Immature natural killer cell (primary cell): ENCODE measurements around the gene OR2V2. TPM values are rescaled to one million over a fixed set of nuclear protein-coding genes. Genes with fewer than 3 reads are reported as not detected.
"Not testable (repeated sequence)": the region's sequence is repeated elsewhere in the genome, so short reads cannot be mapped to it uniquely, and the experiment has no call there.

Source experiments
- DNase-seq, 3 donors: peaks; one replicate each; pipeline ENCODE4 v3.0.0; 2022; ENCODE audit warnings: mixed read lengths in 1 of 3
- H3K27ac Mint-ChIP-seq, 6 donors: one replicate each; pipeline ENCODE4 v1.8.0; 2020; ENCODE audit warnings: mixed read lengths in 6 of 6, mild to moderate bottlenecking in 5 of 6, inconsistent platforms in 4 of 6, moderate library complexity in 3 of 6
- H3K27me3 Mint-ChIP-seq, 3 donors: one replicate each; pipeline ENCODE4 v1.8.0; 2020 to 2021; ENCODE audit warnings: low read depth in 3 of 3, mild to moderate bottlenecking in 3 of 3, mixed read lengths in 3 of 3, moderate library complexity in 3 of 3, inconsistent platforms in 1 of 3
- H3K36me3 Mint-ChIP-seq, 3 donors: one replicate each; pipeline ENCODE4 v1.8.0; 2020; ENCODE audit warnings: mixed read lengths in 3 of 3, inconsistent platforms in 2 of 3, mild to moderate bottlenecking in 2 of 3
- H3K4me1 Mint-ChIP-seq, 2 donors: one replicate each; pipeline ENCODE4 v1.8.0; 2020; ENCODE audit warnings: inconsistent platforms in 2 of 2, mild to moderate bottlenecking in 2 of 2, mixed read lengths in 2 of 2, moderate library complexity in 1 of 2
- H3K4me3 Mint-ChIP-seq, 5 donors: one replicate each; pipeline ENCODE4 v1.8.0; 2020; ENCODE audit warnings: mild to moderate bottlenecking in 5 of 5, mixed read lengths in 5 of 5, inconsistent platforms in 3 of 5, moderate library complexity in 3 of 5
- H3K9me3 Mint-ChIP-seq, 6 donors: one replicate each; pipeline ENCODE4 v1.8.0; 2020; ENCODE audit warnings: mild to moderate bottlenecking in 6 of 6, mixed read lengths in 6 of 6, inconsistent platforms in 4 of 6, moderate library complexity in 3 of 6
- polyA plus RNA-seq, 3 donors: library from polyadenylated mRNA; unstranded; fragments of 300-500 nt; fragmentation: Illumina TruSeq; gene quantifications; one replicate each; pipeline ENCODE4 v1.2.3, GENCODE V29; 2021

The OR2V2 gene
- polyA plus RNA-seq, 3 donors from 2014 or later, result not detected

GRCh38 chr5:181161534-181162175 lies 14.3 kb downstream of the OR2V2 start:
- peaks cover 17 to 40% (median 30%) of the 10 kb centered on the region in 3 donors for H3K27me3 Mint-ChIP-seq
- DNase-seq, result no peak
- H3K9me3 Mint-ChIP-seq, result peaks cover 0 to 2% (median 0%) of the 10 kb centered on the region in 6 donors
- H3K4me1 Mint-ChIP-seq, result peaks cover 6 to 31% of the 10 kb centered on the region in 2 donors
- peak overlapping the region; percentile 81 to 97 (median 94) for H3K27ac Mint-ChIP-seq
- no peaks in the 10 kb centered on the region for H3K36me3 Mint-ChIP-seq
- H3K4me3 Mint-ChIP-seq, result peak overlapping the region; percentile 42 to 86 (median 84)

DNA sequence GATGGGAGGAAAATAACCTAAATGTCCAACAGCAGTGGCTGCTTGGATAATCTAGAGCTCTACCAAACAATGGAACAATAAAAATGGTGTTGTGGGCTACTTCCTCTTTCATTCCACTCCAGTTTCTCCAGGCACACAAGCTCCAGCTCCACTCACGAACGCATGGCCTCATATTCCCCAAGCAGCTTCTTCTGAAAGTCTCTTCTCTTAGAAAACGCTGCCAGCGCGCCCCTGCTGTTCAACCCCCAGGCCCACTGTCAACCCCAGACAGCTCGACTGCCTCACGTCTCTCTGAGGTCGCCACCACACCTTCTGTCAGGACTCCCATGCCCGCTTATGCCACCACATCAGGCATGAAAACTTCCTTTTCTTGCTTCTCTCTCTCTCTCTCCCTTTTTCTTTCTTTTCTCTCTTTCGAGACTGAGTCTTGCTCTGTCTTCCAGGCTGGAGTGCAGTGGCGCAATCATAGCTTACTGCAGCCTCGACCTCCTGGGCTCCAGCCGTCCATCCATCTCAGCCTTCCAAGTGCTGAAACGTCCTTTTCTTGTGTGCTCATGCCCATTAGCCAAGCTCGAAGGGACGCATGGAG lies 16.2 kb downstream of the OR2V2 start:
- Mint-ChIP-seq H3K4me1 (peaks cover 6 to 31% of the 10 kb centered on the region in 2 donors), H3K4me3 (peak overlapping the region in 4 of 5 donors; percentile 71 to 88 (median 78)), H3K9me3 (peaks cover 0 to 2% (median 0%) of the 10 kb centered on the region in 6 donors)

GRCh38 chr5:181164076-181164952 lies 16.9 kb downstream of the OR2V2 start:
- H3K4me1 Mint-ChIP-seq, result peaks cover 9 to 35% of the 10 kb centered on the region in 2 donors
- H3K9me3 Mint-ChIP-seq, result peaks cover 0 to 2% (median 0%) of the 10 kb centered on the region in 6 donors
- no peaks in the 10 kb centered on the region for H3K36me3 Mint-ChIP-seq
- peak in 1 of 3 donors; percentile 29 for DNase-seq
- H3K4me3 Mint-ChIP-seq, result peak overlapping the region in 4 of 5 donors; percentile 71 to 88 (median 78)
- peaks cover 23 to 53% (median 45%) of the 10 kb centered on the region in 3 donors for H3K27me3 Mint-ChIP-seq
- peak overlapping the region in 5 of 6 donors; percentile 39 to 96 (median 90) for H3K27ac Mint-ChIP-seq

More for the DNA sequence above, 16.2 kb downstream of the OR2V2 start:
- peak in 2 of 3 donors; percentile 19 to 24 for DNase-seq
- H3K27ac Mint-ChIP-seq, result peak overlapping the region in 5 of 6 donors; percentile 39 to 96 (median 90)
- no peaks in the 10 kb centered on the region for H3K36me3 Mint-ChIP-seq
- H3K27me3 Mint-ChIP-seq, result peaks cover 20 to 49% (median 39%) of the 10 kb centered on the region in 3 donors

- peaks cover 26 to 35% of the 10 kb centered on the region in 2 donors for H3K4me1 Mint-ChIP-seq
- H3K9me3 Mint-ChIP-seq, result peaks cover 0 to 5% (median 0%) of the 10 kb centered on the region in 6 donors
- H3K27ac Mint-ChIP-seq, result peak overlapping the region in 1 of 6 donors; percentile 24
Observed at GRCh38 chr5:181166812-181167733, 19.7 kb downstream of the OR2V2 start.

DNA sequence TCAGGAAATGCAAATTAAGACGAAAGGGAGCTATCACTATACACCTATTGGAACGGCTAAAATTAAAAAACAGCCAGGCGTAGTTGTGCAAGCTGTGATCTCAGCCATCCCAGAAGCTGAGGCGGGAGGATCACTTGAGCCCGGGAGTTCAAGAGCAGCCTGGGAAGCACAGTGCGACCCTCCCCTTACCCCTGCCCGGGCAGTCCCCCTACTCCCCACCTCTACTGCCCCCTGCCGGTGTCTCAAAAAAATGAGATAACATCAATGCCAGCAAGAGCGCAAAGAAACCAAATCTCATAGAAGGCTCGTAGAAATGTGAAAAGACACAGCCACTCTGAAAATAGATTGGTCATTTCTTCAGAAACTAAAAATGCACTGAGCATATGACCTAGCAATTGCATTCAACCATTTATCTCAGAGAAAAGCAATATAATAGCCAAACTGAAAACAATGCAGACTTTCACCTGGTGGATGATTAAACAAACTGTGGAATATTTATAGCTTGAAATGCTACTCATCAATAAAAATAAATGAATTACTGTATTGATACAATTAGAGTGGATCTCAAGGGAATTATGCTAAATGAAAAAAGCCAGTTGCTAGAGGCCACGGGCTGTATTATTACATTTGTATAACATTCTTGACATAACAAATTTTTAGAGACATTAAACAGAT lies 20.6 kb downstream of the OR2V2 start:
- no peak for DNase-seq
- Mint-ChIP-seq H3K36me3 (peaks cover 0 to under 1% (median 0%) of the 10 kb centered on the region in 3 donors), H3K27ac (no peak overlapping the region), H3K9me3 (peaks cover 0 to 5% (median 0%) of the 10 kb centered on the region in 6 donors), H3K4me1 (peaks cover 28 to 37% of the 10 kb centered on the region in 2 donors), H3K27me3 (peaks cover 28 to 76% (median 65%) of the 10 kb centered on the region in 3 donors), H3K4me3 (peak overlapping the region in 1 of 5 donors; percentile 11)

More at GRCh38 chr5:181166812-181167733, 19.7 kb downstream of the OR2V2 start:
- DNase-seq, result no peak
- Mint-ChIP-seq H3K36me3 (no peaks in the 10 kb centered on the region), H3K27me3 (peaks cover 26 to 68% (median 60%) of the 10 kb centered on the region in 3 donors), H3K4me3 (no peak overlapping the region)

DNA sequence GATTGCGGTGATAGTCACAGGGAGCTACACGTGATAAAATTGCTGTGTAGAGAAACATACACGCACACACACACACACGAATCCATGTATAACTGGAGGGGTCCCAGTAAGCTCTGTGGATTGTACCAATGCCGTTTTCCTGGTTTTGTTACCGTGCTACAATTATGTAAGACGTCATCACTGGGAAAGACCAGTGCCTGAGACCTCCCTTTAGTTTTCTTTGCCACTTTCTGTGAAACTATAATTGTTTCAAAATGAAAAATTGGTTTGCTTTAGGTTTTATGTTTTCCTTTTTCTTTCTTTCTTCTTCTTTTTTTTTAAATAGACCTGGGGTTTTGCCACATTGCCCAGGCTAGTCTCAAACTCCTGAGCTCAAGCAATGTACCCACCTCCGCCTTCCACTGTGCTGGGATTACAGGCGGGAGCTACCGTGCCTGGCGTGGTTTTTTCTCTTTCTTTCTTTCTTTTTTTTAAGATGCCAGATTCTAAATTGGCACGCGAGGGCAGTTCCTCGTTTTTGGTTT lies 21.3 kb downstream of the OR2V2 start:
- Mint-ChIP-seq H3K4me1 (peaks cover 36 to 40% of the 10 kb centered on the region in 2 donors), H3K27me3 (peaks cover 34 to 79% (median 68%) of the 10 kb centered on the region in 3 donors), H3K9me3 (peaks cover 0 to 7% (median 0%) of the 10 kb centered on the region in 6 donors), H3K27ac (peak overlapping the region in 2 of 6 donors; percentile 11 to 83), H3K4me3 (peak overlapping the region in 3 of 5 donors; percentile 18 to 71 (median 55)), H3K36me3 (peaks cover 0 to 5% (median 0%) of the 10 kb centered on the region in 3 donors)
- no peak for DNase-seq

- Mint-ChIP-seq H3K4me1 (peaks cover 38% of the 10 kb centered on the region in 2 donors), H3K27ac (peak overlapping the region in 2 of 6 donors; percentile 49 to 83), H3K4me3 (peak overlapping the region; percentile 8 to 71 (median 59)), H3K27me3 (peaks cover 30 to 79% (median 60%) of the 10 kb centered on the region in 3 donors)
- not testable (repeated sequence) for H3K36me3 Mint-ChIP-seq, H3K9me3 Mint-ChIP-seq
- peak; percentile 41 to 81 (median 72) for DNase-seq
Observed at GRCh38 chr5:181169459-181170236, 22.3 kb downstream of the OR2V2 start.

- H3K9me3 Mint-ChIP-seq, result peaks cover 0 to 5% (median 0%) of the 10 kb centered on the region in 6 donors
- H3K27ac Mint-ChIP-seq, result peak overlapping the region in 2 of 6 donors; percentile 49 to 62
- H3K4me1 Mint-ChIP-seq, result peaks cover 38% of the 10 kb centered on the region in 2 donors
- peak overlapping the region; percentile 8 to 71 (median 59) for H3K4me3 Mint-ChIP-seq
- no peak for DNase-seq
- H3K36me3 Mint-ChIP-seq, result peaks cover 0 to 5% (median 0%) of the 10 kb centered on the region in 3 donors
- peaks cover 30 to 79% (median 58%) of the 10 kb centered on the region in 3 donors for H3K27me3 Mint-ChIP-seq
Observed at GRCh38 chr5:181170237-181170825, 22.9 kb downstream of the OR2V2 start.

DNA sequence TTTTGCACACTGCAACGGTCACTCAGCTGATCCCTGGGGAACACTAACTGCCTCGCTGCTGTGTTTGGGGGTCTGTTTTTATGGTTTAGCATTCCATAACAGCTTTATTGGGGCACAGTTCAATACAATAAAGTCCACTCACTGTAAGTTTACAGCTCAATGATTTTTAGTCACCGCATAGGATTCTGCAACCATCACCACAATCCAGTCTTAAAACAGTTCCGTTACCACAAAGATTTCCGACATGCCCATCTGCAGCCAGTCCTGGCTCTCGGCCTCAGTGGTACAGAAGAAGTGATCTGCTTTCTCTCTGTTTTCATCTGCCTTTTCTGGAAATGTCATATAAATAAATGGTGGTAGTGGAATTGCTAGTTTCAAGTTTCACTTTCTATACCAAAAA lies 23.6 kb downstream of the OR2V2 start:
- peaks cover 35 to 38% of the 10 kb centered on the region in 2 donors for H3K4me1 Mint-ChIP-seq
- H3K4me3 Mint-ChIP-seq, result peak overlapping the region in 2 of 5 donors; percentile 34 to 71
- peaks cover 0 to 5% (median 0%) of the 10 kb centered on the region in 3 donors for H3K36me3 Mint-ChIP-seq
- H3K27ac Mint-ChIP-seq, result no peak overlapping the region
- no peak for DNase-seq
- peaks cover 0 to 5% (median 0%) of the 10 kb centered on the region in 6 donors for H3K9me3 Mint-ChIP-seq
- H3K27me3 Mint-ChIP-seq, result peaks cover 29 to 78% (median 55%) of the 10 kb centered on the region in 3 donors

- Mint-ChIP-seq H3K9me3 (peaks cover 0 to 5% (median 0%) of the 10 kb centered on the region in 6 donors), H3K4me3 (peak overlapping the region in 1 of 5 donors; percentile 38), H3K4me1 (peaks cover 35 to 38% of the 10 kb centered on the region in 2 donors)
Observed at GRCh38 chr5:181171782-181172181, 24.4 kb downstream of the OR2V2 start.

GRCh38 chr5:181173027-181173419 lies 25.6 kb downstream of the OR2V2 start:
- Mint-ChIP-seq H3K36me3 (peaks cover 0 to 5% (median 0%) of the 10 kb centered on the region in 3 donors), H3K4me3 (peak overlapping the region; percentile 50 to 83 (median 81)), H3K27me3 (peaks cover 24 to 69% (median 55%) of the 10 kb centered on the region in 3 donors), H3K9me3 (peaks cover 0 to 5% (median 0%) of the 10 kb centered on the region in 6 donors), H3K27ac (peak overlapping the region in 5 of 6 donors; percentile 47 to 91 (median 52)), H3K4me1 (peaks cover 35 to 38% of the 10 kb centered on the region in 2 donors)
- no peak for DNase-seq

More at GRCh38 chr5:181171782-181172181, 24.4 kb downstream of the OR2V2 start:
- peaks cover 27 to 78% (median 54%) of the 10 kb centered on the region in 3 donors for H3K27me3 Mint-ChIP-seq
- DNase-seq, result no peak
- H3K36me3 Mint-ChIP-seq, result peaks cover 0 to 5% (median 0%) of the 10 kb centered on the region in 3 donors
- no peak overlapping the region for H3K27ac Mint-ChIP-seq
